Measurements from ENCODE around the gene SRSF11. TPM values are rescaled to one million over a fixed set of nuclear protein-coding genes. Genes with fewer than 3 reads are reported as not detected.

The SRSF11 gene
- total and polyA plus RNA-seq, 8 donors, result 42.8 to 436 (median 265) TPM

DNA sequence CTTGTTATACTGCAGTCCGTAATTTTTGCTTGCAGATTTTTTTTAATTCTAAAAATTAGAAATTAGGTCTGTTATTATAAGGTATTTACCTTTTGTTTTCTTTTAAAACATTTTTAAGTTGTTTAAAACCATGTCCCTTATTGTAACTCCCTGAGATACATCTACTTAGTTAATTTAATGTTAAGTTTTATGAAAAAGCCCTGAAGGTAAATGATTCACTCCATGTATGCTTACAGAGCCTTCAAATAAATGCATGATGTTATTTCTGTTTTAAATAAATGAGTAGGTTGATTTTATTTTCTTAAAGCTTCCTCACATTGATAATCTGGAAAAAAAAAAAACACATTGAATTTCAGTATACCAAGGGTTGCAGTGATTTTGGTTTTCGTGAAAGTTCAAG is 7.5 kb downstream of the SRSF11 start:
- Histone ChIP-seq H3K27ac (no peak overlapping the region), H3K36me3 (peaks cover 40 to 80% (median 74%) of the 10 kb centered on the region in 4 donors), H3K27me3 (no peaks in the 10 kb centered on the region), H3K9me3 (no peaks in the 10 kb centered on the region), H3K4me1 (peaks cover 10 to 49% (median 30%) of the 10 kb centered on the region in 4 donors), H3K4me3 (no peak overlapping the region)
- WGBS, 5 donors, result 83 to 93% (median 91%) methylated on average over 2 of the region's 2 CpGs
- TF ChIP-seq POLR2AphosphoS5 (IDR thresholded peaks at IDR 0.05), result no peak
- no peak for TF ChIP-seq POLR2A (IDR thresholded peaks at IDR 0.05)
- no peak for TF ChIP-seq EP300 (IDR thresholded peaks at IDR 0.05)
- TF ChIP-seq, protein P1, sequence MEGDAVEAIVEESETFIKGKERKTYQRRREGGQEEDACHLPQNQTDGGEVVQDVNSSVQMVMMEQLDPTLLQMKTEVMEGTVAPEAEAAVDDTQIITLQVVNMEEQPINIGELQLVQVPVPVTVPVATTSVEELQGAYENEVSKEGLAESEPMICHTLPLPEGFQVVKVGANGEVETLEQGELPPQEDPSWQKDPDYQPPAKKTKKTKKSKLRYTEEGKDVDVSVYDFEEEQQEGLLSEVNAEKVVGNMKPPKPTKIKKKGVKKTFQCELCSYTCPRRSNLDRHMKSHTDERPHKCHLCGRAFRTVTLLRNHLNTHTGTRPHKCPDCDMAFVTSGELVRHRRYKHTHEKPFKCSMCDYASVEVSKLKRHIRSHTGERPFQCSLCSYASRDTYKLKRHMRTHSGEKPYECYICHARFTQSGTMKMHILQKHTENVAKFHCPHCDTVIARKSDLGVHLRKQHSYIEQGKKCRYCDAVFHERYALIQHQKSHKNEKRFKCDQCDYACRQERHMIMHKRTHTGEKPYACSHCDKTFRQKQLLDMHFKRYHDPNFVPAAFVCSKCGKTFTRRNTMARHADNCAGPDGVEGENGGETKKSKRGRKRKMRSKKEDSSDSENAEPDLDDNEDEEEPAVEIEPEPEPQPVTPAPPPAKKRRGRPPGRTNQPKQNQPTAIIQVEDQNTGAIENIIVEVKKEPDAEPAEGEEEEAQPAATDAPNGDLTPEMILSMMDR (IDR thresholded peaks at IDR 0.05), result no peak
- intact Hi-C loops (cut with DNase I; ENCODE audit: low total_unique reads), result no loop called here
- no peak for DNase-seq

DNA sequence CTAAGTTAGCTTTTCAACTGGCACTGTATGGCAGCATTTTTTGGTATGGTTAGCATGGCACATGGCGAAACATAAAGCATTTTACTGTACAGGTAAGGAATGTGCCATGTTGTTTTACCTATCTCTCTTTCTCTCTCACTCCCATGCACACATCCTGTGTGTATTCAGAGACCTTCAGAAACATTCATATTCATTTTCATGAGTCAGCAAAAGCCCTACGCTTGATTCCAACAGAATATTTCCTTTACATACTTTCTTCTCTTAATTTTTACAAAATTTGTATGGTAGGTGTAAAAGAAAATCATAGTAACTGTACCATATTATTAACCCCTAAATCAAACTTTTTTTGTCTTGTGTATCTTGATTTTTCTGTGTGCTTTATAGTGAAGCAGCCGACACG is 10.3 kb downstream of the SRSF11 start:
- Histone ChIP-seq H3K9me3 (no peaks in the 10 kb centered on the region), H3K4me1 (peaks cover 7 to 32% (median 16%) of the 10 kb centered on the region in 4 donors), H3K4me3 (no peak overlapping the region), H3K27ac (no peak overlapping the region), H3K27me3 (no peaks in the 10 kb centered on the region), H3K36me3 (peaks cover 63 to 87% (median 84%) of the 10 kb centered on the region in 4 donors)
- no peak for TF ChIP-seq POLR2A (IDR thresholded peaks at IDR 0.05)
- no peak for TF ChIP-seq EP300 (IDR thresholded peaks at IDR 0.05)
- WGBS, 5 donors, result 89 to 98% (median 97%) methylated on average over 4 of the region's 4 CpGs
- intact Hi-C loops (cut with DNase I; ENCODE audit: low total_unique reads), result no loop called here
- DNase-seq, result no peak

DNA sequence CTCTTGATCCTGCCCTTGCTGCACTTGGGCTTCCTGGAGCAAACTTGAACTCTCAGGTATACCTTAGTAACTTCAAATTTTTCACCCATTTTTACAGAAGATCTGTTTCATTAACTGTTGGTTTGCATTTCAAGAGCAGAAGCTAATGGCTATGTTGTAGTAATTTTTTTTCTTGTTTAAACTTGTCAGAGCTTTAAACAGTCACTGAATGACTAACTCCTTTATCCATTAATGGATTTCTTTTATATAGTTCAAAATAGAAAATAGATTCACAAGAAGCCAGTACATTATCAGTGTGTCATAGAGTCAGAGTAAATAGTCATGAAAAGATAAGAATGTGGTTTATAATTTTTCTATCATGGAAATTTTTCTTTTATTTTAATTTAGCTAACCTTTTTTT is 13.6 kb downstream of the SRSF11 start:
- no peak for TF ChIP-seq POLR2A (IDR thresholded peaks at IDR 0.05)
- no peaks in the 10 kb centered on the region for H3K27me3 ChIP-seq
- intact Hi-C loops (cut with DNase I; ENCODE audit: low total_unique reads), result no loop called here
- H3K4me3 ChIP-seq, result no peak overlapping the region
- peaks cover 86 to 100% (median 100%) of the 10 kb centered on the region in 4 donors for H3K36me3 ChIP-seq
- H3K9me3 ChIP-seq, result no peaks in the 10 kb centered on the region
- no peak for DNase-seq
- peaks cover 0 to 9% (median 0%) of the 10 kb centered on the region in 4 donors for H3K4me1 ChIP-seq
- no peak overlapping the region for H3K27ac ChIP-seq

DNA sequence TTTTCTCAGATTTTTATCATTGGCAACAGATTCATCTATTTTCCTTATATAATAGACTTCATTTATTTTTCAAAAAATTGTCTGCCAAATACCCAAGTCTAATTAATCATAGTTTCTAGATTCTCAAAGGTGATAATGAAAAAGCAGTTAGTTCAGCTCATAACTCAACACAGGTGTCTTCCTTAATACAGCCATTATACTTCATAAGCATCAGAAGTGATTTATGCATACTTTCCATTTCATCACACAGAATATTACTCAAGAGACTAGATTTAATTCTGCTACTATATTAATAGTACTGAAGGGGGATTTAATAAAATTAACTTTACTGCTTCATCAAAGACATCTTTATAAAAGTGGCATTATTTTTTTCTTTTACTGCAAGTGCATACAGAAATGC is 18.8 kb downstream of the SRSF11 start:
- H3K36me3 ChIP-seq, result peaks cover 78 to 100% (median 100%) of the 10 kb centered on the region in 4 donors
- no peak for DNase-seq
- no peak overlapping the region for H3K27ac ChIP-seq
- no peaks in the 10 kb centered on the region for H3K27me3 ChIP-seq
- H3K4me1 ChIP-seq, result no peaks in the 10 kb centered on the region
- no peak overlapping the region for H3K4me3 ChIP-seq
- intact Hi-C loops (cut with DNase I; ENCODE audit: low total_unique reads), result no loop called here
- TF ChIP-seq, protein P1 (IDR thresholded peaks at IDR 0.05), result no peak
- TF ChIP-seq EP300 (IDR thresholded peaks at IDR 0.05) (no peak), POLR2AphosphoS5 (IDR thresholded peaks at IDR 0.05) (no peak), POLR2A (IDR thresholded peaks at IDR 0.05) (no peak)
- H3K9me3 ChIP-seq, result no peaks in the 10 kb centered on the region

DNA sequence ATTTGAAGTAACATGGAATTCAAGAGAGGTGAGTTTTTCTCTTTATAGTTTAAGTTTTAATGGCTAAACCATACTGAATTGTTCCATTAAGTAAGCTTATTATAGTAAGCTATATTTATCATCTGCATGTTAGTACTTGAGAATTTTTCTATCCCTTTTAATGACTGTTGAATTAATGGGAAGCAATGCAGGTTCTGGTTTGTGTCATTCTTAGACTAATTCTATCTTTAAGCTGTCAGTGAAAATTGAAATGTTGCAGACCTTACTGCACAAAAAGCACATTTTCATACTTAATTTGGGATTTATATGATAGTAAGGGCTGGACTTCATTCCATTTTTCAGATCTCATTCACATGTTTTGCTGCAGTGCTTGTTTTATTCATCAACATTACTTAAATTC is 25.9 kb downstream of the SRSF11 start:
- TF ChIP-seq EP300 (IDR thresholded peaks at IDR 0.05) (no peak), POLR2A (IDR thresholded peaks at IDR 0.05) (no peak), POLR2AphosphoS5 (IDR thresholded peaks at IDR 0.05) (no peak)
- TF ChIP-seq, protein P1 (IDR thresholded peaks at IDR 0.05), result no peak

More for the DNA sequence above, 25.9 kb downstream of the SRSF11 start:
- H3K36me3 ChIP-seq, result peaks cover 53 to 100% (median 100%) of the 10 kb centered on the region in 4 donors
- H3K9me3 ChIP-seq, result no peaks in the 10 kb centered on the region
- no peak overlapping the region for H3K4me3 ChIP-seq
- intact Hi-C loops (cut with DNase I; ENCODE audit: low total_unique reads), result no loop called here
- no peak overlapping the region for H3K27ac ChIP-seq
- H3K4me1 ChIP-seq, result no peaks in the 10 kb centered on the region
- no peaks in the 10 kb centered on the region for H3K27me3 ChIP-seq
- no peak for DNase-seq

Measured in stomach (tissue), 9 donors.